Loucy (cell line): ENCODE data around the gene SLC30A9.

Experiments
- CTCF ChIP-seq: fragments of 200-600 bp; sonication (generic); conservative IDR thresholded peaks from 2 replicates; pipeline ENCODE4 v1.5.1; 2014; ENCODE audit warnings: mild to moderate bottlenecking, antibody characterized with exemption, low read length
- EZH2phosphoT487 ChIP-seq: fragments of 200-600 bp; IDR thresholded peaks from 2 replicates; pipeline ENCODE4 v1.6.1; 2018; ENCODE audit warnings: antibody characterized with exemption, mild to moderate bottlenecking, moderate library complexity, borderline replicate concordance

GRCh38 chr4:41975341-41975740 is 15.0 kb upstream of the SLC30A9 start:
- no peak for TF ChIP-seq CTCF
- no peak for TF ChIP-seq EZH2phosphoT487
